ENCODE results near the gene PRELP. TPM values are rescaled to one million over a fixed set of nuclear protein-coding genes. Genes with fewer than 3 reads are reported as not detected.

PRELP gene
- total and polyA plus RNA-seq, 2 donors (not counting 1 experiment from before 2014, with no cell fraction given), result not detected

DNA sequence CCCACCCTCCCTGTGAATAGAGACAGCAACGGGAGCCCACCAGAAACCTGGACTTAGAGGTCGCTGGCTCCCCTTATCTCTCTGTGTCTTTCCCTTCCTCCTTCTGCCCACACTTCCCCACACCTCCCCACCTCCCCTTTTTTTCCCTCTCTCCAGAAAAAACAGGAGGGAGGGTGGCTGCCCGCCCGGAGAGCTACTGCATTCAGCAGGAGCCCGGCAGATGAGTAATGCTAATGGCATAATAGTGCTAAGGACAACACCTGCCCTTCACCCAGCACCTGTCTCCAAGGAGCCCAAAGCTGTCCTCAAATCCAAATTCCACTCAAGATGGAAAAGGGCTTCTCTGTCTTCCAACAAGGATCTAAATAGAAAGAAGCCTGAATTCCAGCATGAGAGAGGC, 11.4 kb upstream of the PRELP start:
- no peaks in the 10 kb centered on the region for H4K20me1 ChIP-seq (ENCODE audit: control insufficient read depth, insufficient read depth, low read length, poor library complexity, severe bottlenecking)
- ATAC-seq (ENCODE audit: low read depth) (no peak), DNase-seq (no peak)
- no peaks in the 10 kb centered on the region for H3K9me3 Mint-ChIP-seq (ENCODE audit: insufficient read depth)
- 100% methylated on average over 1 of the region's 5 CpGs for WGBS (ENCODE audit: insufficient coverage)
- TF ChIP-seq EZH2 (IDR thresholded peaks at IDR 0.05; ENCODE audit: borderline replicate concordance, insufficient read depth, low read depth, low read length, poor library complexity, severe bottlenecking) (no peak), CTCF (IDR thresholded peaks at IDR 0.05) (no peak)
- no peak overlapping the region for H3K27ac Mint-ChIP-seq
- H2AFZ ChIP-seq (ENCODE audit: insufficient read depth, low read depth, low read length, poor library complexity, severe bottlenecking), result no peak overlapping the region
- H3K27me3 ChIP-seq (replicated peaks in 1 of 4; ENCODE audit: control extremely low read depth in 1 of 4, control insufficient read depth in 3 of 4, insufficient read depth in 4 of 4, low read length in 3 of 4), result no peaks in the 10 kb centered on the region
- no peak overlapping the region for H3K9ac ChIP-seq (ENCODE audit: low read length)
- no peaks in the 10 kb centered on the region for H3K36me3 ChIP-seq (replicated peaks in 1 of 2; ENCODE audit: control extremely low read depth in 1 of 2, control insufficient read depth in 1 of 2, extremely low read depth in 1 of 2, insufficient read depth in 2 of 2, low read length in 1 of 2)
- H3K27me3 Mint-ChIP-seq, result peaks cover 3% of the 10 kb centered on the region
- peaks cover 20 to 35% of the 10 kb centered on the region in 2 donors for H3K4me1 ChIP-seq (ENCODE audit: control insufficient read depth in 2 of 2, insufficient read depth in 2 of 2, low read length in 2 of 2)
- no peak overlapping the region for H3K27ac ChIP-seq (ENCODE audit: low read length in 2 of 2)
- peaks cover 33% of the 10 kb centered on the region for H3K4me1 Mint-ChIP-seq
- H3K4me3 ChIP-seq (ENCODE audit: control extremely low read depth in 1 of 5, extremely low read depth in 1 of 5, insufficient read depth in 1 of 5, low read depth in 2 of 5, low read length in 4 of 5), result no peak overlapping the region
- ChIA-PET POLR2A (no interaction called here), CTCF (interaction anchor here (2.5 kb wide), 1 partner anchor 122 kb away, joined by 16 read pairs; no protein-coding TSS in a partner anchor)
- H3K4me2 ChIP-seq (replicated peaks; ENCODE audit: low read depth, low read length, poor library complexity, severe bottlenecking), result no peak overlapping the region
- no peak overlapping the region for H3K4me3 Mint-ChIP-seq
- H3K9me3 ChIP-seq (ENCODE audit: control extremely low read depth in 1 of 3, control insufficient read depth in 2 of 3, insufficient read depth in 1 of 3, low read length in 2 of 3), result peaks cover 0 to 1% (median 0%) of the 10 kb centered on the region in 3 donors
- H3K79me2 ChIP-seq (ENCODE audit: control insufficient read depth, insufficient read depth, low read length), result no peaks in the 10 kb centered on the region
- intact Hi-C loops (cut with micrococcal nuclease), result no loop called here

- no peak overlapping the region for H3K27ac Mint-ChIP-seq
- no peak overlapping the region for H3K4me3 ChIP-seq (ENCODE audit: control extremely low read depth in 1 of 5, extremely low read depth in 1 of 5, insufficient read depth in 1 of 5, low read depth in 2 of 5, low read length in 4 of 5)
- intact Hi-C loops (cut with micrococcal nuclease), result no loop called here
- H3K4me3 Mint-ChIP-seq, result no peak overlapping the region
- no peak overlapping the region for H3K27ac ChIP-seq (ENCODE audit: low read length in 2 of 2)
- 97% methylated on average over 3 of the region's 3 CpGs for WGBS (ENCODE audit: insufficient coverage)
- no peaks in the 10 kb centered on the region for H3K36me3 ChIP-seq (replicated peaks in 1 of 2; ENCODE audit: control extremely low read depth in 1 of 2, control insufficient read depth in 1 of 2, extremely low read depth in 1 of 2, insufficient read depth in 2 of 2, low read length in 1 of 2)
- peaks cover 17 to 32% of the 10 kb centered on the region in 2 donors for H3K4me1 ChIP-seq (ENCODE audit: control insufficient read depth in 2 of 2, insufficient read depth in 2 of 2, low read length in 2 of 2)
- peaks cover 0 to 1% (median 0%) of the 10 kb centered on the region in 3 donors for H3K9me3 ChIP-seq (ENCODE audit: control extremely low read depth in 1 of 3, control insufficient read depth in 2 of 3, insufficient read depth in 1 of 3, low read length in 2 of 3)
- H3K9me3 Mint-ChIP-seq (ENCODE audit: insufficient read depth), result no peaks in the 10 kb centered on the region
- ChIA-PET POLR2A (no interaction called here), CTCF (interaction anchor here (0.5 kb wide), 1 partner anchor 124 kb away, joined by 5 read pairs; no protein-coding TSS in a partner anchor)
- no peak for DNase-seq
- no peak for ATAC-seq (ENCODE audit: low read depth)
- no peak for TF ChIP-seq CTCF (IDR thresholded peaks at IDR 0.05)
- no peak for TF ChIP-seq EZH2 (IDR thresholded peaks at IDR 0.05; ENCODE audit: borderline replicate concordance, insufficient read depth, low read depth, low read length, poor library complexity, severe bottlenecking)
- H3K27me3 Mint-ChIP-seq, result peaks cover 3% of the 10 kb centered on the region
- H3K4me2 ChIP-seq (replicated peaks; ENCODE audit: low read depth, low read length, poor library complexity, severe bottlenecking), result no peak overlapping the region
- no peaks in the 10 kb centered on the region for H3K27me3 ChIP-seq (replicated peaks in 1 of 4; ENCODE audit: control extremely low read depth in 1 of 4, control insufficient read depth in 3 of 4, insufficient read depth in 4 of 4, low read length in 3 of 4)
- no peak overlapping the region for H3K9ac ChIP-seq (ENCODE audit: low read length)
- H3K4me1 Mint-ChIP-seq, result peaks cover 29% of the 10 kb centered on the region
- H3K79me2 ChIP-seq (ENCODE audit: control insufficient read depth, insufficient read depth, low read length), result no peaks in the 10 kb centered on the region
- H4K20me1 ChIP-seq (ENCODE audit: control insufficient read depth, insufficient read depth, low read length, poor library complexity, severe bottlenecking), result no peaks in the 10 kb centered on the region
- no peak overlapping the region for H2AFZ ChIP-seq (ENCODE audit: insufficient read depth, low read depth, low read length, poor library complexity, severe bottlenecking)
Observed at GRCh38 chr1:203464743-203465142, 10.9 kb upstream of the PRELP start.

Measured in B cell (primary cell).